Hindlimb muscle (tissue), 1 donor: ENCODE measurements around the gene FLG2. TPM values are rescaled to one million over a fixed set of nuclear protein-coding genes. Genes with fewer than 3 reads are reported as not detected.
"Not testable (repeated sequence)": the region's sequence is repeated elsewhere in the genome, so short reads cannot be mapped to it uniquely, and the experiment has no call there.

Source experiments
- DNase-seq: peaks from one replicate; pipeline ENCODE4 v3.0.0-alpha.2; 2013
- polyA plus RNA-seq: library from polyadenylated mRNA; unstranded; fragments of 120-200 nt; gene quantifications from one replicate; pipeline ENCODE4 v1.2.1, GENCODE V29; 2013; ENCODE audit not compliant: insufficient read length

Gene FLG2
- polyA plus RNA-seq, 1 donor = 0.12 TPM

- DNase-seq = not testable (repeated sequence)
Observed at GRCh38 chr1:152312169-152312568, 47.6 kb downstream of the FLG2 start.

- no peak for DNase-seq
Observed at GRCh38 chr1:152309955-152310354, 49.9 kb downstream of the FLG2 start.

- DNase-seq = not testable (repeated sequence)
Observed at GRCh38 chr1:152309320-152309901, 50.4 kb downstream of the FLG2 start.

- not testable (repeated sequence) for DNase-seq
Observed at GRCh38 chr1:152308758-152309157, 51.0 kb downstream of the FLG2 start.

- not testable (repeated sequence) for DNase-seq
Observed at GRCh38 chr1:152307970-152308369, 51.8 kb downstream of the FLG2 start.

- not testable (repeated sequence) for DNase-seq
Observed at GRCh38 chr1:152306123-152306522, 53.7 kb downstream of the FLG2 start.

- DNase-seq = not testable (repeated sequence)
Observed at GRCh38 chr1:152304773-152305172, 55.0 kb downstream of the FLG2 start.

- DNase-seq = not testable (repeated sequence)
Observed at GRCh38 chr1:152303139-152303872, 56.5 kb downstream of the FLG2 start.

Other genes with a start within 250 kb of the FLG2 start
- gene TCHH, start 244.6 kb downstream of the FLG2 start, polyA plus RNA-seq = not detected
- gene RPTN, start 200.8 kb downstream of the FLG2 start, polyA plus RNA-seq = not detected
- gene HRNR, start 135.8 kb downstream of the FLG2 start, polyA plus RNA-seq = 0.09 TPM
- gene FLG, start 34.8 kb downstream of the FLG2 start, polyA plus RNA-seq = 1.1 TPM
- not detected for gene CRNN, start 54.3 kb upstream of the FLG2 start, polyA plus RNA-seq
- not detected for gene LCE5A, start 150.8 kb upstream of the FLG2 start, polyA plus RNA-seq
- gene CRCT1, start 154.5 kb upstream of the FLG2 start, polyA plus RNA-seq = not detected
- not detected for gene LCE3E, start 206.8 kb upstream of the FLG2 start, polyA plus RNA-seq
- not detected for gene LCE3D, start 220.5 kb upstream of the FLG2 start, polyA plus RNA-seq
- not detected for gene LCE3C, start 240.2 kb upstream of the FLG2 start, polyA plus RNA-seq